Subcutaneous abdominal adipose tissue (tissue), 5 donors: ENCODE results near the gene AP1AR.

Source experiments
- H3K27ac ChIP-seq: one replicate; pipeline ENCODE4 v1.7.0; 2013; ENCODE audit warnings: low read depth, mild to moderate bottlenecking, inconsistent platforms, low read length, moderate library complexity
- H3K27me3 ChIP-seq, 5 donors: one replicate each; pipeline ENCODE4 v1.7.0; 2013; ENCODE audit warnings: low read length in 5 of 5, inconsistent platforms in 1 of 5; ENCODE audit not compliant: control insufficient read depth in 5 of 5, insufficient read depth in 4 of 5
- H3K36me3 ChIP-seq, 5 donors: one replicate each; pipeline ENCODE4 v1.7.0; 2013; ENCODE audit warnings: low read length in 5 of 5; ENCODE audit not compliant: control insufficient read depth in 5 of 5, insufficient read depth in 5 of 5
- H3K4me1 ChIP-seq, 5 donors: one replicate each; pipeline ENCODE4 v1.7.0; 2013; ENCODE audit warnings: low read length in 5 of 5, mild to moderate bottlenecking in 3 of 5, moderate library complexity in 1 of 5; ENCODE audit not compliant: control insufficient read depth in 5 of 5, insufficient read depth in 5 of 5
- H3K4me3 ChIP-seq, 5 donors: one replicate each; pipeline ENCODE4 v1.7.0; 2013; ENCODE audit warnings: low read length in 5 of 5, low read depth in 1 of 5
- H3K9ac ChIP-seq, 5 donors: one replicate each; pipeline ENCODE4 v1.7.0; 2013; ENCODE audit warnings: low read length in 5 of 5, mild to moderate bottlenecking in 4 of 5, moderate library complexity in 3 of 5
- H3K9me3 ChIP-seq, 5 donors: one replicate each; pipeline ENCODE4 v1.7.0; 2013; ENCODE audit warnings: low read length in 5 of 5; ENCODE audit not compliant: control insufficient read depth in 5 of 5
- donor health status: healthy.
- donor health status: healthy.
- donor health status: healthy.
- donor health status: healthy.
- donor health status: healthy.

AP1AR gene

GRCh38 chr4:112284662-112285411 lies 53.2 kb downstream of the AP1AR start:
- peak overlapping the region; percentile 32 to 90 (median 82) for H3K9ac ChIP-seq

GRCh38 chr4:112287258-112287989 lies 55.8 kb downstream of the AP1AR start:
- no peak overlapping the region for H3K27ac ChIP-seq
- no peaks in the 10 kb centered on the region for H3K27me3 ChIP-seq
- no peak overlapping the region for H3K9ac ChIP-seq
- H3K4me1 ChIP-seq, result peaks cover 0 to 25% (median 17%) of the 10 kb centered on the region in 5 donors
- H3K9me3 ChIP-seq, result no peaks in the 10 kb centered on the region
- no peaks in the 10 kb centered on the region for H3K36me3 ChIP-seq
- no peak overlapping the region for H3K4me3 ChIP-seq

More at GRCh38 chr4:112284662-112285411, 53.2 kb downstream of the AP1AR start:
- Histone ChIP-seq H3K27ac (peak overlapping the region; percentile 85), H3K4me3 (peak overlapping the region; percentile 79 to 91 (median 84)), H3K4me1 (peaks cover 0 to 25% (median 17%) of the 10 kb centered on the region in 5 donors), H3K36me3 (no peaks in the 10 kb centered on the region), H3K9me3 (no peaks in the 10 kb centered on the region), H3K27me3 (no peaks in the 10 kb centered on the region)

GRCh38 chr4:112288455-112288854 lies 56.9 kb downstream of the AP1AR start:
- Histone ChIP-seq H3K27me3 (no peaks in the 10 kb centered on the region), H3K9me3 (no peaks in the 10 kb centered on the region), H3K9ac (no peak overlapping the region), H3K4me1 (peaks cover 0 to 25% (median 17%) of the 10 kb centered on the region in 5 donors), H3K4me3 (no peak overlapping the region), H3K27ac (no peak overlapping the region), H3K36me3 (no peaks in the 10 kb centered on the region)

GRCh38 chr4:112289407-112290253 lies 58.0 kb downstream of the AP1AR start:
- Histone ChIP-seq H3K27me3 (no peaks in the 10 kb centered on the region), H3K36me3 (no peaks in the 10 kb centered on the region), H3K4me3 (no peak overlapping the region), H3K9ac (no peak overlapping the region), H3K4me1 (peaks cover 0 to 17% (median 9%) of the 10 kb centered on the region in 5 donors), H3K9me3 (no peaks in the 10 kb centered on the region), H3K27ac (no peak overlapping the region)

- Histone ChIP-seq H3K36me3 (no peaks in the 10 kb centered on the region), H3K9me3 (no peaks in the 10 kb centered on the region), H3K27me3 (no peaks in the 10 kb centered on the region), H3K4me3 (no peak overlapping the region), H3K9ac (no peak overlapping the region), H3K4me1 (peaks cover 0 to 10% (median 6%) of the 10 kb centered on the region in 5 donors), H3K27ac (no peak overlapping the region)
These were observed 58.8 kb downstream of the AP1AR start for GRCh38 chr4:112290341-112290740.

GRCh38 chr4:112296949-112297880 lies 65.6 kb downstream of the AP1AR start, which contains the start of gene ALPK1:
Gene ALPK1, plus strand, starts transcription at chr4:112297369.
- Histone ChIP-seq H3K27me3 (no peaks in the 10 kb centered on the region), H3K9me3 (no peaks in the 10 kb centered on the region), H3K4me3 (peak within 1 kb of the TSS; percentile 29 to 74 (median 59)), H3K4me1 (peaks cover 5 to 17% (median 13%) of the 10 kb centered on the region in 5 donors), H3K27ac (peak within 1 kb of the TSS; percentile 85), H3K9ac (peak within 1 kb of the TSS; percentile 56 to 79 (median 70)), H3K36me3 (peaks cover 0 to 6% (median 2%) of the 10 kb centered on the region in 5 donors)

- H3K4me1 ChIP-seq, result peaks cover 5 to 17% (median 13%) of the 10 kb centered on the region in 5 donors
- H3K4me3 ChIP-seq, result no peak overlapping the region
- H3K36me3 ChIP-seq, result peaks cover 2 to 11% (median 10%) of the 10 kb centered on the region in 5 donors
- no peak overlapping the region for H3K9ac ChIP-seq
- H3K27ac ChIP-seq, result no peak overlapping the region
- no peaks in the 10 kb centered on the region for H3K9me3 ChIP-seq
- H3K27me3 ChIP-seq, result no peaks in the 10 kb centered on the region
These were observed 68.1 kb downstream of the AP1AR start for GRCh38 chr4:112299721-112300120.

- no peaks in the 10 kb centered on the region for H3K9me3 ChIP-seq
- H3K4me1 ChIP-seq, result peaks cover 2 to 11% (median 10%) of the 10 kb centered on the region in 5 donors
- H3K27ac ChIP-seq, result no peak overlapping the region
These were observed 71.0 kb downstream of the AP1AR start for GRCh38 chr4:112302320-112303274.

More at GRCh38 chr4:112302320-112303274, 71.0 kb downstream of the AP1AR start:
- H3K4me3 ChIP-seq, result no peak overlapping the region
- no peak overlapping the region for H3K9ac ChIP-seq
- H3K36me3 ChIP-seq, result peaks cover 2 to 11% (median 10%) of the 10 kb centered on the region in 5 donors
- H3K27me3 ChIP-seq, result no peaks in the 10 kb centered on the region
